Stimulated activated naive CD8-positive, alpha-beta T cell treated with anti-CD3 and anti-CD28 coated beads, Interleukin-15, Interleukin-2, amounts not matched to agents 100 U/mL and 50 U/mL, for 24 hours (primary cell): Measurements from ENCODE around the gene FIBP.

Experiments
- ATAC-seq: fragments of 150-1000 bp; cut with Tn5 transposase; one replicate; pipeline ENCODE4 v1.10.0; 2021
- DNase-seq: peaks from one replicate; pipeline ENCODE4 v3.0.0; 2021

The FIBP gene

GRCh38 chr11:65888163-65888814 lies at the start of gene FIBP:
TSS of gene FIBP (minus strand) at chr11:65888471. CDS start at chr11:65888418, 53 bp downstream.
- ATAC-seq, result peak; percentile 69
- DNase-seq, result peak; percentile 98

- ATAC-seq (no peak), DNase-seq (no peak)
Observed at GRCh38 chr11:65937766-65938165, 49.5 kb upstream of the FIBP start.

DNA sequence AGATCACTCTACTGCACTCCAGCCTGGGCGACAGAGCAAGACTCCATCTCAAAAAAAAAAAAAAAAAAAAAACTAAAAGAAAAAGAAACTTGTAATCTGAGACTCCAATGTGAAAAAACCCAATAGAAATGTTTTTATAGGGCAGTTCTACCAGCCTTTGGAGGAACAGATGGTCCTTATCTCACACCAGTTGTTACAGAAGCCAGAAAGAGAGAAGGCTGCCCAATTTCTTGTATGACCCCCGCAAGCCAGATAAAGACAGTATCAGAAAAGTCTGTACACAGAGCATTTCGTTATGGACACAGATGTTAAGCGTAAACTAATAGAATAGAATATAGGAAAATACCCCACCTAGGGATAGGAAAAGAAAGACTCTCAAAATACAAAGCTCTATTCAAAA lies 45.7 kb upstream of the FIBP start:
- ATAC-seq (no peak), DNase-seq (no peak)

DNA sequence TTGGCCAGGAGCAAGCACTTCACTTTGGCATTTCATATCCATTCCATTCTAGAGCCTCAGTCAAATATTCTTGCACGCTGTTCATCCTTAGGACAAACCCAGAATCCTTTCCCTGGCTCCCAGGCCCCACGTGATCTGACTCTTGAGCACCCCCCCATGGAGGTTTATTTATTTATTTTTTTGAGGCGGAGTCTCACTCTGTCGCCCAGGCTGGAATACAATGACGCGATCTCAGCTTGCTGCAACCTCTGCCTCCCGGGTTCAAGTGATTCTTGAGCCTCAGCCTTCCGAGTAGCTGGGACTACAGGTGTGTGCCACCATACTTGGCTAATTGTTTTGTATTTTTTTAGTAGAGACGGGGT lies 44.3 kb upstream of the FIBP start:
- no peak for ATAC-seq
- no peak for DNase-seq

DNA sequence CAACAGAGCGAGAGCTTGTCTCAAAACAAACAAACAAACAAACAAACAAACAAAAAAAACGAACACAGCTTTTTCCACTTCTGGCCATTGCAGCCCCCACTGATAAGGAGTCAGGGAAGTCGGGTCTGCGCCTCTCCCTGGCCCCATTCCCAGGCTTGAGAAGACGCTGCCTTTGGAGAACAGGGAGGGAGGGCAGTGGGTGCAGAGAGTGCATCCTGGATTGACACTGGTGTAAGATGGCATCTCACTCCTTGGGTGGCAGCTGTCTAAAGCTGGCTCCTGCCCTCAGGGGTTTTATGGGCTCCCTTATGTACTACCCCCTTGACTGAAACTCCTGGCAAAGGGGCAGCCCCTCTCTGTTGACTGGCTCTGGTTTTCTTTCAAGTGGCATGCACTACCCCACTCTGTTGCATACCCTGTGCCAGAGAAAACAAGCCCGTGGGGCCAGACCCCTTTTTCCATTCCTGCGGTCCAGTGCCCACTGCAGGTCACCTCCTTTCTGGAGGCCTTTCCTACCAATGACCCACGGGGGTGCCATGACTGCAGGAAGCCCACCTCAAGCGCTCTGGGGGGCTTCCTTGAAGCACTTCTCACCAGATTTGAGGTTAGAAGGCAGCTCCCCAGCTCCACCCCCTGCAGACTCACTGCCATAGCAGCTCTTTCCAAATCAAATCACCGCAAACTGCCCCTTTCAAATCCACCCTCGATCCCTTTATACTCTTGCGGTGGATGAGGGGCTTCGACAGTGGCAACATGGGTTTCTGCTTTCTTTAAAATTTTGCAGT lies 43.7 kb upstream of the FIBP start:
- no peak for DNase-seq
- ATAC-seq, result peak; percentile 29

GRCh38 chr11:65928667-65929066 lies 40.4 kb upstream of the FIBP start:
- DNase-seq (no peak), ATAC-seq (no peak)

DNA sequence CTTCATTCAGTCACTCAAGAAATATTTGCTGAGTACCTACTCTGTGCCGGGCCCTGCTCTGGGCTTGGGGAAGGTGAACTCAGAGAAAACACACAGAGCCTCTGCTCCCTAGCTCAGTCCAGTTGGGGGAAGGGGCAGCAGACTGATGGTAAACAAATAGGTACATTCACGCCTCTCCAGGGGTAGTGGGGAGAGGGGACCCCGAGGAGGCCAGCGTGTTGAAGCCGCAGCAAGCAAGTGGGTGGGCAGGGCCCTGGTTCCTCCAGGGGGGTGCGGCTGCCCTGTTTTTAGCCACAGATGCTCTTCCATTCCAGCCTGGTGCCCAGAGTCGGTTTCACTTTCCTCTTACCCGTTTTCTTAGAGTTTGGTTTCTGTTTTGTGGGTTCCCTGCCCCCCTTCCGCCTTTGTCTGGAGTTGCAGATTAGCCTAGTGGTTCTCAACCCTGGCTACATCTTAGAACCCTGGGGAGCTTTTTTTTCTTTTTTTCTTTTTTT lies 39.7 kb upstream of the FIBP start:
- ATAC-seq, result peak; percentile 81
- DNase-seq, result peak; percentile 75

- ATAC-seq (no peak), DNase-seq (no peak)
Observed at GRCh38 chr11:65925397-65925796, 37.1 kb upstream of the FIBP start.

GRCh38 chr11:65922565-65922964 lies 34.3 kb upstream of the FIBP start:
- no peak for ATAC-seq
- DNase-seq, result no peak

DNA sequence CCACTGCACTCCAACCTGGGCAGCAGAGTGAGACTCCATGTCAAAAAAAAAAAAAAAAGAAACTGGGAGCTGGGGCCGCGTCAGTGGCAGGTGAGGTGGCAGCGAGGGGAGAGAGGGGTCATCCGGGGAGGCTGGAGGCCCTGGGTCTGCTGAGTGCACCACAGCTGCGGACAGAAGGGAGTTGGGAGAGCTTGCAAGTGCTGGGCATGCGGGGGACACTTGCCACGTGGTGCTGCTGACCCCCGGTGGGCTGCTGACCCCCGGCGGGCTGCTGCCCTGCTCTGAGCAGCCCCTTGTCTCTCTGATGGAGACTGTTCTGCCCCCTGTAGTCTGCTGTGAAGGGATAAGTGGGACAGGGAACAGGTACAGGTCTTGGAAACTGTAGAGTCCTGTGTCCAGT lies 33.6 kb upstream of the FIBP start:
- ATAC-seq, result no peak
- no peak for DNase-seq

DNA sequence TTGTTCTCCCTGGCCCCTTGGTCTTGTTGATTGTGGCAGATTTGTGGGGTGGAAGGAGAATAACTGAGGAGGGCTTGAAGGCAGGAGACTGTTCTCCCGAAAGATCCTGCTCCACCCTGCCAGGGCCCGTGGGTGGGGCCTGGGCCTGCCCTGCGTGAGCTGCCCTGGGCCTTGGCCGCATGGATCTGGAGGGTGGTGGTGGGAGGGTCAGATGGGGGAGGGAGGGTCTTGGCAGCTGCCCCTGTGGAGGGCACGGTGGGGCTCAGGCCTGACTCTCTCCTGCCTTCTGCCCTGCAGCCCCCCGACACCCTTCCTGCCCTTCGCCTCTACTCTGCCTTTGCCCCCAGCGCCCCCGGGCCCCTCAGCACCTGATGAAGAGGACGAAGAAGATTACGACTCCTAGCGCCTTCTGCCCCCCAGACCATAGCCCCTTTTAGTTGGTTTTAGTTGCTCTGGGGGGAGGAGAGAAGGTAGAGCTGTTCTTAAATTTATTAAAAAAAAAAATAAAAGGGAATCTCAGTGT lies 32.8 kb upstream of the FIBP start:
- ATAC-seq (no peak), DNase-seq (no peak)

- DNase-seq (no peak), ATAC-seq (no peak)
Observed at GRCh38 chr11:65920372-65920802, 32.1 kb upstream of the FIBP start.

- DNase-seq, result peak; percentile 64
Observed at GRCh38 chr11:65919573-65920371, 31.5 kb upstream of the FIBP start.

GRCh38 chr11:65919141-65919572 lies 30.9 kb upstream of the FIBP start, which contains the start of gene DRAP1:
TSS of gene DRAP1 (plus strand) at chr11:65919426. CDS start at chr11:65919502, 76 bp downstream.
- ATAC-seq, result peak; percentile 94

More at GRCh38 chr11:65919573-65920371, 31.5 kb upstream of the FIBP start:
- peak; percentile 45 for ATAC-seq

GRCh38 chr11:65918211-65919140 lies 30.2 kb upstream of the FIBP start, which contains the start of gene C11orf68:
TSS of gene C11orf68 (minus strand) at chr11:65919062. CDS start at chr11:65919031, 31 bp downstream.
- no peak for DNase-seq
- peak; percentile 72 for ATAC-seq

More at GRCh38 chr11:65919141-65919572, 30.9 kb upstream of the FIBP start, which contains the start of gene DRAP1:
- DNase-seq, result peak; percentile 100

- ATAC-seq, result no peak
- no peak for DNase-seq
Observed at GRCh38 chr11:65917434-65918210, 29.4 kb upstream of the FIBP start.

- DNase-seq, result no peak
- ATAC-seq, result no peak
Observed at GRCh38 chr11:65917077-65917433, 28.8 kb upstream of the FIBP start.

DNA sequence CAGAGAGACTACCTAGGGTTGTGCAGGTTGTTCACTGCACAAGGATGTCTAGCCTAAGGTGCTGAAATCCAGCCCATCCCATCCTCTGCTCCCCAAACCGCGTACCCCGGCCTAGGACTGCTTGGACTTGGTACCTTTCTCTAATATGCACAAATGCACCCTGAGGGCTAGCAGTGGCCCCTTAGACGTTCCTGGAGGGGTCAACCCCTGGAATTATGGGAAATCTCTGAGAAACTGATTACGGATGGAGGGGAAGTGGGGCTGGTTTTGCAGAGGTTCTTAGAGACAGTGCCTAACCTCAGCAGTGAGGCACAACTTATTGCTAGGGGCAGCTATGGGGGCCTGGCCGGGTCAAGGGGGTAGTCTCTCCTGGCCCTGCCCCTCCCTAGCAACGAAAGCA lies 28.1 kb upstream of the FIBP start:
- no peak for DNase-seq
- no peak for ATAC-seq

DNA sequence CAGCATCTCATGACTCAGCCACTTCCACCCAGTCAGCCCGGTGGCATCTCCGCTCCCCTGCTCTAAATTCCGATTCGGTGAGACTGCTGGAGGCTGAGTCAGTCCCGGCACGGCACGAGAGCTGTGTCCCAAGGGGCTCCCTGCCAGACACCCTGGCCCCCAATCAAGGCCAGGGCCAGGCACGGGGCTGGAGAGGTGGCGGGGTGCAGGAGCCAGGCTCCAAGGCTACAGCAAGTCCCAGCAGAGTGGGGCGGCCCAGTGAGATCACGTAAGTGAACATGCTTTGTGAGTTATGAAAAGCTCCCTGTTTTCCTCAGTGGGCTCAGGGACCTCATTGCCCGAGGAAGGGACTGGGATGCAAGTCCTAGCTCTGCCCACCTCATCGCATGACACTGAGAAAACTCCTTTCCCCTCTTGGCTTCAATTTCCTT lies 27.6 kb upstream of the FIBP start:
- DNase-seq (no peak), ATAC-seq (no peak)
